Spleen (tissue), 11 donors: ENCODE data around the gene OVAAL. TPM values are rescaled to one million over a fixed set of nuclear protein-coding genes. Genes with fewer than 3 reads are reported as not detected.

Experiments
- DNase-seq: peaks from one replicate; pipeline ENCODE4 v3.0.0-alpha.2; 2020
- H3K27ac ChIP-seq, 8 donors: fragments of 200-600 bp; sonication (generic) in 7 of 8; 1 replicate in 4 of 8; 2 replicates in 4 of 8; pipeline versions ENCODE4 v1.5.0 to v1.8.0; 2016 to 2021; ENCODE audit warnings: inconsistent platforms in 4 of 8, mild to moderate bottlenecking in 4 of 8, moderate library complexity in 1 of 8
- H3K27me3 ChIP-seq, 7 donors: fragments of 200-600 bp; sonication (generic) in 6 of 7; replicated peaks in 1 of 7; 1 replicate in 4 of 7; 2 replicates in 3 of 7; pipeline versions ENCODE4 v1.5.0 to v1.8.0; 2016 to 2021; ENCODE audit warnings: inconsistent platforms in 3 of 7, mild to moderate bottlenecking in 1 of 7
- H3K36me3 ChIP-seq, 6 donors: fragments of 200-600 bp; sonication (generic) in 5 of 6; 1 replicate in 4 of 6; 2 replicates in 2 of 6; pipeline versions ENCODE4 v1.5.0 to v1.8.0; 2016 to 2021; ENCODE audit warnings: inconsistent platforms in 2 of 6
- H3K4me1 ChIP-seq, 6 donors: fragments of 200-600 bp; sonication (generic) in 5 of 6; 1 replicate in 3 of 6; 2 replicates in 3 of 6; pipeline versions ENCODE4 v1.5.0 to v1.8.0; 2016 to 2021; ENCODE audit warnings: inconsistent platforms in 3 of 6
- H3K4me3 ChIP-seq, 8 donors: fragments of 200-600 bp; sonication (generic) in 7 of 8; 1 replicate in 4 of 8; 2 replicates in 4 of 8; pipeline versions ENCODE4 v1.5.0 to v1.8.0; 2016 to 2021; ENCODE audit warnings: inconsistent platforms in 4 of 8, mild to moderate bottlenecking in 4 of 8, moderate library complexity in 2 of 8
- H3K9me3 ChIP-seq, 8 donors: fragments of 200-600 bp; sonication (generic) in 7 of 8; 1 replicate in 4 of 8; 2 replicates in 4 of 8; pipeline versions ENCODE4 v1.5.0 to v1.8.0; 2016 to 2021; ENCODE audit warnings: inconsistent platforms in 4 of 8
- CTCF ChIP-seq, 11 experiments: fragments of 200-600 bp in 7 of 11; fragments of 450-650 bp in 4 of 11; sonication (generic) in 4 of 11; IDR thresholded peaks in 8 of 11; conservative IDR thresholded peaks in 3 of 11; 1 replicate in 7 of 11; 2 replicates in 4 of 11; pipeline versions ENCODE4 v1.4.0 to v1.8.0; 2016 to 2021; ENCODE audit warnings: antibody characterized with exemption in 11 of 11, inconsistent platforms in 4 of 11, mild to moderate bottlenecking in 1 of 11
- POLR2A ChIP-seq, 3 donors: fragments of 450-650 bp; IDR thresholded peaks; one replicate each; pipeline ENCODE4 v1.5.1; 2017; ENCODE audit warnings: antibody characterized with exemption in 3 of 3, mild to moderate bottlenecking in 1 of 3
- POLR2AphosphoS5 ChIP-seq, 3 donors: sonication (generic); formaldehyde crosslinking; IDR thresholded peaks; one replicate each; pipeline ENCODE4 v1.5.1; 2017; ENCODE audit warnings: antibody characterized with exemption in 3 of 3
- WGBS, 5 donors: extraction: QIAGEN DNeasy Blood & Tissue Kit in 3 of 5; methylation state at CpG; one replicate each; pipeline versions ENCODE4 v1.1.5 to v1.1.7; 2013 to 2018; 5-methylcytosine and 5-hydroxymethylcytosine counted together
- intact Hi-C: fragments of 100-400 bp; cut with DNase I; formaldehyde crosslinking; loops from one replicate; pipeline ENCODE4 v1.15.0; 2023; ENCODE audit warnings: low total_unique reads
- polyA plus RNA-seq, 3 donors: library from polyadenylated mRNA; stranded (reverse); fragments of 200-250 nt; gene quantifications; one replicate each; pipeline ENCODE4 v1.2.1, GENCODE V29; 2013
- total RNA-seq, 7 donors: library from RNA; depleted of rRNA in 3 of 7; stranded (reverse); fragments of >200 nt in 3 of 7; fragmentation: NEBNext Ultra II Directional in 4 of 7; extraction: Animal tissue kit (Norgen Biotek cat#: 25700) in 4 of 7; gene quantifications; one replicate each; pipeline versions ENCODE4 v1.1.0 to v1.2.1, GENCODE V29; 2016 to 2021
- donor health status: healthy with polysubstance abuse.
- donor health status: DM: no; HTN: no; CAD: no; lungs with moderate emphysema.
- donor health status: DM: no; HTN: no; CAD: no.
- donor health status: Bipolar disorder and iron deficiency.
- donor health status: healthy.
- donor health status: DM: no; HTN: no; CAD: no.
- donor health status: DM: yes; HTN: yes; CAD: no.

OVAAL gene
- total and polyA plus RNA-seq, 10 donors = not detected

GRCh38 chr1:180534214-180534613 is 24.6 kb upstream of the OVAAL start:
- no peak for TF ChIP-seq CTCF (IDR thresholded peaks at IDR 0.05 in 8 of 11, conservative IDR thresholded peaks at IDR 0.05 in 3 of 11)
- TF ChIP-seq POLR2AphosphoS5 (IDR thresholded peaks at IDR 0.05) = no peak
- no peak for TF ChIP-seq POLR2A (IDR thresholded peaks at IDR 0.05)
- H3K36me3 ChIP-seq = no peaks in the 10 kb centered on the region
- intact Hi-C loops = loop anchor here (5.0 to 10.0 kb wide), 2 partner anchors 101 to 328 kb away; partner anchors contain the start of gene XPR1
- H3K9me3 ChIP-seq = no peaks in the 10 kb centered on the region
- WGBS, 5 donors = 82 to 94% (median 88%) methylated on average over 7 of the region's 7 CpGs
- DNase-seq = no peak
- H3K27me3 ChIP-seq = peaks cover 0 to 7% (median 0%) of the 10 kb centered on the region in 7 donors
- H3K4me1 ChIP-seq = peaks cover 0 to 17% (median 6%) of the 10 kb centered on the region in 6 donors
- no peak overlapping the region for H3K27ac ChIP-seq
- no peak overlapping the region for H3K4me3 ChIP-seq

GRCh38 chr1:180535418-180535999 is 23.3 kb upstream of the OVAAL start:
- Histone ChIP-seq H3K9me3 (no peaks in the 10 kb centered on the region), H3K36me3 (no peaks in the 10 kb centered on the region), H3K27ac (no peak overlapping the region), H3K4me3 (no peak overlapping the region), H3K27me3 (peaks cover 0 to 7% (median 0%) of the 10 kb centered on the region in 7 donors), H3K4me1 (peaks cover 0 to 10% (median 6%) of the 10 kb centered on the region in 6 donors)
- TF ChIP-seq POLR2A (IDR thresholded peaks at IDR 0.05) = no peak
- TF ChIP-seq CTCF (IDR thresholded peaks at IDR 0.05 in 8 of 11, conservative IDR thresholded peaks at IDR 0.05 in 3 of 11) = no peak
- TF ChIP-seq POLR2AphosphoS5 (IDR thresholded peaks at IDR 0.05) = no peak
- intact Hi-C loops = loop anchor here (10.0 kb wide), 1 partner anchor 99 kb away; the partner anchor contains the start of gene XPR1
- 91 to 97% (median 94%) methylated on average over 5 of the region's 5 CpGs for WGBS, 5 donors
- DNase-seq = no peak

GRCh38 chr1:180536821-180537372 is 21.9 kb upstream of the OVAAL start:
- H3K27me3 ChIP-seq = peaks cover 0 to 7% (median 0%) of the 10 kb centered on the region in 7 donors
- TF ChIP-seq POLR2AphosphoS5 (IDR thresholded peaks at IDR 0.05) (no peak), CTCF (IDR thresholded peaks at IDR 0.05 in 8 of 11, conservative IDR thresholded peaks at IDR 0.05 in 3 of 11) (no peak), POLR2A (IDR thresholded peaks at IDR 0.05) (no peak)
- DNase-seq = no peak
- 80 to 90% (median 83%) methylated on average over 7 of the region's 7 CpGs for WGBS, 5 donors
- H3K9me3 ChIP-seq = no peaks in the 10 kb centered on the region
- H3K4me1 ChIP-seq = peaks cover 0 to 10% (median 5%) of the 10 kb centered on the region in 6 donors
- intact Hi-C loops = loop anchor here (10.0 kb wide), 1 partner anchor 98 kb away; the partner anchor contains the start of gene XPR1
- no peak overlapping the region for H3K4me3 ChIP-seq
- H3K36me3 ChIP-seq = no peaks in the 10 kb centered on the region
- no peak overlapping the region for H3K27ac ChIP-seq

- TF ChIP-seq POLR2AphosphoS5 (IDR thresholded peaks at IDR 0.05) (no peak), CTCF (IDR thresholded peaks at IDR 0.05 in 8 of 11, conservative IDR thresholded peaks at IDR 0.05 in 3 of 11) (no peak), POLR2A (IDR thresholded peaks at IDR 0.05) (no peak)
- 90 to 96% (median 95%) methylated on average over 7 of the region's 7 CpGs for WGBS, 5 donors
- H3K27ac ChIP-seq = no peak overlapping the region
Measured at GRCh38 chr1:180539136-180539535, 19.6 kb upstream of the OVAAL start.

More at GRCh38 chr1:180539136-180539535, 19.6 kb upstream of the OVAAL start:
- Histone ChIP-seq H3K4me1 (no peaks in the 10 kb centered on the region), H3K4me3 (no peak overlapping the region), H3K36me3 (no peaks in the 10 kb centered on the region), H3K27me3 (peaks cover 0 to 7% (median 0%) of the 10 kb centered on the region in 7 donors), H3K9me3 (no peaks in the 10 kb centered on the region)
- intact Hi-C loops = loop anchor here (10.0 kb wide), 1 partner anchor 96 kb away; the partner anchor contains the start of gene XPR1
- DNase-seq = no peak
